Stimulated activated CD8-positive, alpha-beta memory T cell treated with anti-CD3 and anti-CD28 coated beads, Interleukin-2, amount 100 ng/mL, for 48 hours (primary cell): Measurements from ENCODE around the gene PRR5L.
A peak's percentile ranks its signal among the peaks of the same experiment; 100 is the strongest.
"Not testable (repeated sequence)": the region's sequence is repeated elsewhere in the genome, so short reads cannot be mapped to it uniquely, and the experiment has no call there.

Experiments used
- DNase-seq, 2 donors: peaks; one replicate each; pipeline ENCODE4 v3.0.0-alpha.2; 2020; ENCODE audit warnings: low read depth in 2 of 2

The PRR5L gene

GRCh38 chr11:36498721-36499120 is 202.6 kb downstream of the PRR5L start:
- DNase-seq: no peak

- DNase-seq: no peak
These were observed 203.2 kb downstream of the PRR5L start for GRCh38 chr11:36499315-36499714.

- no peak for DNase-seq
These were observed 204.2 kb downstream of the PRR5L start for GRCh38 chr11:36500315-36500721.

- DNase-seq: no peak
These were observed 205.1 kb downstream of the PRR5L start for GRCh38 chr11:36501236-36501635.

GRCh38 chr11:36507824-36508489 is 211.9 kb downstream of the PRR5L start:
- no peak for DNase-seq

- no peak for DNase-seq
These were observed 212.7 kb downstream of the PRR5L start for GRCh38 chr11:36508743-36509142.

- DNase-seq: no peak
These were observed 213.1 kb downstream of the PRR5L start for GRCh38 chr11:36509201-36509639.

GRCh38 chr11:36509694-36510593 is 213.9 kb downstream of the PRR5L start, which contains the start of gene TRAF6:
Gene TRAF6 (minus strand): TSS chr11:36510272. CDS start chr11:36501515, 8,757 bp downstream.
- peak; percentile 85 to 89 for DNase-seq

- DNase-seq: no peak
These were observed 214.5 kb downstream of the PRR5L start for GRCh38 chr11:36510594-36510942.

- not testable (repeated sequence) for DNase-seq
These were observed 215.0 kb downstream of the PRR5L start for GRCh38 chr11:36511062-36511461.

- no peak for DNase-seq
These were observed 215.9 kb downstream of the PRR5L start for GRCh38 chr11:36512016-36512415.

- no peak for DNase-seq
These were observed 217.9 kb downstream of the PRR5L start for GRCh38 chr11:36513965-36514364.
